MM.1S (cell line): ENCODE data around the gene TP73.

Experiments used
- CTCF ChIP-seq: fragments of 300-600 bp; sonication (generic); IDR thresholded peaks from 2 replicates; pipeline ENCODE4 v1.5.1; 2016; ENCODE audit warnings: antibody characterized with exemption, low read length, mixed read lengths
- EZH2 ChIP-seq: fragments of 300-600 bp; sonication (generic); optimal IDR thresholded peaks from 2 replicates; pipeline ENCODE3; 2017; ENCODE audit warnings: low read depth, mild to moderate bottlenecking, antibody characterized with exemption, low read length, mixed read lengths
- EZH2phosphoT487 ChIP-seq: fragments of 300-600 bp; sonication (generic); IDR thresholded peaks from 2 replicates; pipeline ENCODE4 v1.6.1; 2018; ENCODE audit warnings: antibody characterized with exemption, low read length

- no peak for TF ChIP-seq CTCF
- no peak for TF ChIP-seq EZH2phosphoT487
- no peak for TF ChIP-seq EZH2
Observed at GRCh38 chr1:3658231-3658615, 5.9 kb downstream of the TP73 start.
